Psoas muscle (tissue), 8 donors: ENCODE data around the gene ABHD5. TPM values are rescaled to one million over a fixed set of nuclear protein-coding genes. Genes with fewer than 3 reads are reported as not detected.

Source experiments
- ATAC-seq, 4 donors: fragments of 200-7000 bp; cut with Tn5 transposase; one replicate each; pipeline ENCODE4 v1.9.1; 2020; ENCODE audit warnings: moderate library complexity in 3 of 4, mild to moderate bottlenecking in 2 of 4
- DNase-seq, 2 donors: peaks; one replicate each; pipeline ENCODE4 v3.0.0-alpha.2; 2020
- H3K27ac ChIP-seq: fragments of 200-600 bp; one replicate; pipeline ENCODE4 v1.8.0; 2022
- H3K27me3 ChIP-seq, 3 donors: fragments of 200-600 bp in 1 of 3; one replicate each; pipeline versions ENCODE4 v1.6.1 to v1.8.0; 2013 to 2022; ENCODE audit warnings: low read length in 2 of 3, mild to moderate bottlenecking in 2 of 3, moderate library complexity in 1 of 3; ENCODE audit not compliant: insufficient read depth in 3 of 3
- H3K36me3 ChIP-seq, 2 donors: fragments of 200-600 bp in 1 of 2; one replicate each; pipeline versions ENCODE4 v1.6.1 to v1.8.0; 2013 to 2022; ENCODE audit warnings: low read depth in 1 of 2, mild to moderate bottlenecking in 1 of 2, moderate library complexity in 1 of 2; ENCODE audit not compliant: insufficient read depth in 1 of 2
- H3K4me1 ChIP-seq: fragments of 200-600 bp; one replicate; pipeline ENCODE4 v1.8.0; 2022
- H3K4me3 ChIP-seq: fragments of 200-600 bp; one replicate; pipeline ENCODE4 v1.8.0; 2022; ENCODE audit warnings: mild to moderate bottlenecking
- H3K9me3 ChIP-seq: fragments of 200-600 bp; one replicate; pipeline ENCODE4 v1.8.0; 2022
- WGBS, 3 donors: extraction: QIAGEN DNeasy Blood & Tissue Kit; methylation state at CpG; one replicate each; pipeline versions ENCODE4 v1.1.6 to v1.1.7; 2013; 5-methylcytosine and 5-hydroxymethylcytosine counted together
- intact Hi-C, 2 donors: fragments of 100-400 bp; cut with DNase I; formaldehyde crosslinking; loops; one replicate each; pipeline versions ENCODE4 v1.11.0 to v1.14.2; 2022
- polyA plus RNA-seq, 3 donors: library from polyadenylated mRNA; stranded (reverse); fragments of 200-250 nt; gene quantifications; one replicate each; pipeline ENCODE4 v1.2.3, GENCODE V29; 2013
- total RNA-seq, 4 donors: library from RNA; stranded (reverse); fragmentation: NEBNext Ultra II Directional in 2 of 4; extraction: Animal tissue kit (Norgen Biotek cat#: 25700) in 2 of 4; gene quantifications; one replicate each; pipeline versions ENCODE4 v1.2.1 to v1.2.4, GENCODE V29; 2021 to 2023
- TF ChIP-seq, protein P1 (sequence below): fragments of 200-600 bp; IDR thresholded peaks from one replicate; pipeline ENCODE4 v1.8.0; 2022; ENCODE audit warnings: antibody characterized with exemption
- donor health status: healthy with polysubstance abuse.
- donor health status: DM: no; HTN: no; CAD: no; lungs with moderate emphysema.
- donor health status: Bipolar disorder and iron deficiency.
- donor health status: healthy.
- donor health status: DM: yes; HTN: yes; CAD: no.
- donor health status: DM: no; HTN: no; CAD: no.
- donor health status: DM: no; HTN: no; CAD: no.
- donor health status: DM: yes; HTN: yes; CAD: no.

The ABHD5 gene
- total and polyA plus RNA-seq, 7 donors, result 16.1 to 69.4 (median 29.6) TPM

DNA sequence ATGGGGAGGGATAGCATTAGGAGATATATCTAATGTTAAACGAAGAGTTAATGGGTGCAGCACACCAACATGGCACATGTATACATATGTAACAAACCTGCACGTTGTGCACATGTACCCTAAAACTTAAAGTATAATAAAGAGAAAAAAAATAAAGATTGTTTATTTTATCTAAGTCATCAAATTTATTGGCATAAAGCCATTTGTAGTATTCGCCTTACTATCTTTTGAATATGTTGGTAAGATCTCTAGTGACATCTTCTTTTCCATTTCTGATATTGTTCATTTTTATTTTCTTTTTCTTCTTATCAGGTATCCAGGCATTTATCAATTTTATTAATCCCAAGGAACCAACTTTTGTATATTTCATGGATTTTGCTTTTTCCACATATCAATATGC is 5.8 kb upstream of the ABHD5 start:
- Histone ChIP-seq H3K4me1 (peaks cover under 1% of the 10 kb centered on the region), H3K27me3 (no peaks in the 10 kb centered on the region), H3K4me3 (no peak overlapping the region), H3K27ac (no peak overlapping the region), H3K36me3 (no peaks in the 10 kb centered on the region), H3K9me3 (no peaks in the 10 kb centered on the region)
- WGBS, 3 donors, result 93 to 95% (median 93%) methylated on average over 3 of the region's 3 CpGs
- TF ChIP-seq, protein P1, sequence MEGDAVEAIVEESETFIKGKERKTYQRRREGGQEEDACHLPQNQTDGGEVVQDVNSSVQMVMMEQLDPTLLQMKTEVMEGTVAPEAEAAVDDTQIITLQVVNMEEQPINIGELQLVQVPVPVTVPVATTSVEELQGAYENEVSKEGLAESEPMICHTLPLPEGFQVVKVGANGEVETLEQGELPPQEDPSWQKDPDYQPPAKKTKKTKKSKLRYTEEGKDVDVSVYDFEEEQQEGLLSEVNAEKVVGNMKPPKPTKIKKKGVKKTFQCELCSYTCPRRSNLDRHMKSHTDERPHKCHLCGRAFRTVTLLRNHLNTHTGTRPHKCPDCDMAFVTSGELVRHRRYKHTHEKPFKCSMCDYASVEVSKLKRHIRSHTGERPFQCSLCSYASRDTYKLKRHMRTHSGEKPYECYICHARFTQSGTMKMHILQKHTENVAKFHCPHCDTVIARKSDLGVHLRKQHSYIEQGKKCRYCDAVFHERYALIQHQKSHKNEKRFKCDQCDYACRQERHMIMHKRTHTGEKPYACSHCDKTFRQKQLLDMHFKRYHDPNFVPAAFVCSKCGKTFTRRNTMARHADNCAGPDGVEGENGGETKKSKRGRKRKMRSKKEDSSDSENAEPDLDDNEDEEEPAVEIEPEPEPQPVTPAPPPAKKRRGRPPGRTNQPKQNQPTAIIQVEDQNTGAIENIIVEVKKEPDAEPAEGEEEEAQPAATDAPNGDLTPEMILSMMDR, result no peak
- ATAC-seq (no peak), DNase-seq (no peak)
- intact Hi-C loops, result no loop called here

DNA sequence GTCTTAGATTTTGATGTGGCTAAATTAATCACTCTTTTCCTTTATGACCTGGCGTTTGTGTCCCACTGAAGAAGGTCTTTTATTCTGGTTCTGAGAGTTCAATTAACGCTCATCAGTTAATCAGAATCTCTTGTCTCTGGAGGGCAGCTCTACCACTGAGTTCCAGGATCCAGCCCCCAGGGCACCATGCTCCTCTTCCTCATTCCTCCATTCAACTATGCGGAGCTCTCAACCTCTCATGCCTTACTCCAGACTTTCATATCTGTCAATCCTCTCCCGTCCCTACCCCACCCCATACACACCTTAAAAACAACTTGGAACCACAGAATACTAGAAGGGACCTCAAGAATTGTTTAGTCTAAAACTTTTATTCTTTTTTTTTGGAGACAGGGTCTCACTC is 4.8 kb upstream of the ABHD5 start:
- TF ChIP-seq, protein P1, result no peak
- no peak for DNase-seq
- Histone ChIP-seq H3K4me3 (no peak overlapping the region), H3K9me3 (no peaks in the 10 kb centered on the region), H3K36me3 (no peaks in the 10 kb centered on the region), H3K27me3 (no peaks in the 10 kb centered on the region), H3K4me1 (peaks cover 4% of the 10 kb centered on the region), H3K27ac (no peak overlapping the region)
- ATAC-seq, result no peak
- intact Hi-C loops, result no loop called here
- WGBS, 3 donors, result 87 to 94% (median 88%) methylated on average over 4 of the region's 4 CpGs

DNA sequence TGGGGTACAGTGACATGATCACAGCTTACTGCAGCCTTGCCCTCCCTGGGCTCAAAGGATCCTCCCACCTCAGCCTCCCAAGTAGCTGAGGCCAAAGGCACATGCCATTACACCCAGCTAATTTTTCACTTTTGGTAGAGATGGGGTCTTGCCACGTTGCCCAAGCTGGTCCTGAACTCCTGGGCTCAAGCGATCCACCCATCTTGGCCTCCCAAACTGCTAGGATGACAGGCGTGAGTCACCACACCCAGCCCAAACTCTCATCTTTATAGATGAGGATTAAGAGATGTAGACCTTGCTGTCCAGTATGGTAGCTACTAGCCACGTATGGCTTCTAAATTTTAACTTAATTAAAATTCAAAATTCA is 4.4 kb upstream of the ABHD5 start:
- TF ChIP-seq, protein P1, result no peak
- H3K27ac ChIP-seq, result no peak overlapping the region
- no peaks in the 10 kb centered on the region for H3K36me3 ChIP-seq
- peaks cover 4% of the 10 kb centered on the region for H3K4me1 ChIP-seq
- H3K9me3 ChIP-seq, result no peaks in the 10 kb centered on the region
- no peak overlapping the region for H3K4me3 ChIP-seq
- WGBS, 3 donors, result 90 to 92% (median 91%) methylated on average over 4 of the region's 4 CpGs
- intact Hi-C loops, result no loop called here
- DNase-seq, result no peak
- no peaks in the 10 kb centered on the region for H3K27me3 ChIP-seq
- no peak for ATAC-seq

DNA sequence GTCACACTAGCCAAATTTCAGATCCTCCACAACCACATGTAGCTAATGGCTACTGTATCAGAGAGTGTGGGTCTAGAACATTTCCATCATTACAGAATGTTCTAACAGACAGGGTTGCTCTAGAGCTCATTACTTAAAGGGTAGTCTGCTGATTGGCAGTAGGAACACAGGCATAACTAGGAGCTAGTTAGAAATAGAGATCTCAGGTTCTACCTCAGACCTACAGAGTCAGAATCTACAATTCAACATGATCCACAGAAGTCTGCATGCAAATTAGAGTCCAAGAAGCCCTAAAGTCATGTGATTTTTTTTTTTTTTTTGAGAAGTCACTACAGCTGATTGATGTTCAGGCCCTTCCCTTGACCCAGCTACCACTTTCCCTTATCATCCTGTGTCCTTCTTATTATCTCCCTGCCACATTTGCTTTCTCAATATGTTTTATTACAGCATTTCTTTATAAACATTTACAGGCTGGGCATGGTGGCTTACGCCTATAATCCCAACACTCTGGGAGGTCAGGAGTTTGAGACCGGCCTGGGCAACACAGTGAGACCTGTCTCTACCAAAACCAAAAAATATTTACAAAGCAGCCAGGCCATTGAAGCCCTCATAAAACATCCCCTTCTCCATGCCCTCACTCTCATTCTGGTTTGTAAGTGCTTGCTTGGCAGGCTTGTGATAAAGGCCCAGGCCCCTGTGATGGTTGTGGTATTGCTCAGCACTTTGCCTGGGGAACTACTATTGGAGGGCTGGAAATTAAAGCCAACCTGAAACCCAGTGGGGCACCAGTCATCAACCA is 3.8 kb upstream of the ABHD5 start:
- H3K27ac ChIP-seq, result no peak overlapping the region
- no peak overlapping the region for H3K4me3 ChIP-seq
- 98% methylated on average over 2 of the region's 2 CpGs for WGBS, 3 donors
- H3K36me3 ChIP-seq, result no peaks in the 10 kb centered on the region
- TF ChIP-seq, protein P1, result no peak
- no peaks in the 10 kb centered on the region for H3K27me3 ChIP-seq
- intact Hi-C loops, result no loop called here
- no peaks in the 10 kb centered on the region for H3K9me3 ChIP-seq
- no peak for DNase-seq
- no peak for ATAC-seq
- peaks cover 6% of the 10 kb centered on the region for H3K4me1 ChIP-seq

DNA sequence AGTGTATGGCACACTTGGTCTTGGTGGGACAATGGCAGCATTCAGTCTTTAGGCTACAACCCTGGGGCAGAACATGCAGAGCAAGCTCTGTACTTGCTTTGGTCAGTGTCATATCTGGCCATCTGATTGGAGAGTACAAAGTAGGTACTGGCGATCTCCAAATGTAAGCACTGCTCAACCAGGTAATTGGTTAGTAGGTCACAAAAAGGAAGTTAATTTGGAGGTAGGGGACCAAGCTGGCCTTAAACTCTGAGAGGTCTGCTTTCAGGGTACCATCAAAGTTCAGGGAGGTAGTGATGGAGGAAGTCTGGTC is 3.3 kb upstream of the ABHD5 start:
- ATAC-seq (no peak), DNase-seq (no peak)
- TF ChIP-seq, protein P1, result no peak
- no peaks in the 10 kb centered on the region for H3K9me3 ChIP-seq
- H3K4me3 ChIP-seq, result no peak overlapping the region
- H3K27me3 ChIP-seq, result no peaks in the 10 kb centered on the region
- H3K4me1 ChIP-seq, result peaks cover 12% of the 10 kb centered on the region
- H3K36me3 ChIP-seq, result no peaks in the 10 kb centered on the region
- 88 to 93% (median 89%) methylated on average over 1 of the region's 1 CpG for WGBS, 3 donors
- intact Hi-C loops, result no loop called here
- no peak overlapping the region for H3K27ac ChIP-seq
